ENCODE results near the gene CHRDL2.

CHRDL2 gene

GRCh38 chr11:74684661-74685060, 46.6 kb downstream of the CHRDL2 start:
- DNase-seq, result no peak

- DNase-seq, result no peak
Observed at GRCh38 chr11:74683941-74684481, 47.2 kb downstream of the CHRDL2 start.

GRCh38 chr11:74683279-74683871, 47.9 kb downstream of the CHRDL2 start:
- no peak for DNase-seq

GRCh38 chr11:74682731-74683278, 48.4 kb downstream of the CHRDL2 start:
- DNase-seq, result no peak

GRCh38 chr11:74681686-74682651, 49.3 kb downstream of the CHRDL2 start:
- DNase-seq, result no peak

GRCh38 chr11:74680703-74681531, 50.3 kb downstream of the CHRDL2 start:
- DNase-seq, result no peak

GRCh38 chr11:74680035-74680671, 51.1 kb downstream of the CHRDL2 start:
- no peak for DNase-seq

- DNase-seq, result no peak
Observed at GRCh38 chr11:74679513-74679865, 51.7 kb downstream of the CHRDL2 start.

GRCh38 chr11:74678591-74679512, 52.4 kb downstream of the CHRDL2 start:
- no peak for DNase-seq

GRCh38 chr11:74678041-74678440, 53.2 kb downstream of the CHRDL2 start:
- DNase-seq, result no peak

- no peak for DNase-seq
Observed at GRCh38 chr11:74677131-74677530, 54.1 kb downstream of the CHRDL2 start.

- no peak for DNase-seq
Observed at GRCh38 chr11:74676596-74676995, 54.6 kb downstream of the CHRDL2 start.

- no peak for DNase-seq
Observed at GRCh38 chr11:74675761-74676160, 55.5 kb downstream of the CHRDL2 start.

- DNase-seq, result no peak
Observed at GRCh38 chr11:74673693-74674360, 57.4 kb downstream of the CHRDL2 start.

GRCh38 chr11:74672956-74673692, 58.1 kb downstream of the CHRDL2 start:
- DNase-seq, result no peak

- no peak for DNase-seq
Observed at GRCh38 chr11:74672332-74672955, 58.8 kb downstream of the CHRDL2 start.

GRCh38 chr11:74671520-74672196, 59.6 kb downstream of the CHRDL2 start:
- no peak for DNase-seq

GRCh38 chr11:74670171-74670570, 61.1 kb downstream of the CHRDL2 start:
- no peak for DNase-seq

Data from hematopoietic multipotent progenitor cell treated with erythropoietin and hydrocortisone succinate and interleukin-3 and kit ligand, for 8 days (in vitro differentiated cells).